Smooth muscle cell (in vitro differentiated cells): ENCODE results near the gene NPTX1. TPM values are rescaled to one million over a fixed set of nuclear protein-coding genes. Genes with fewer than 3 reads are reported as not detected.

ENCODE experiments used
- DNase-seq: peaks from one replicate; lab custom pipeline; 2025; ENCODE audit not compliant: unreplicated experiment; lab: John Stamatoyannopoulos, UW
- H2AFZ ChIP-seq: fragments of 200-600 bp; sonication (generic); 2 replicates; pipeline ENCODE4 v1.6.0; 2016; ENCODE audit warnings: antibody characterized with exemption, low read depth, mild to moderate bottlenecking
- H3F3A ChIP-seq: fragments of 200-600 bp; sonication (generic); 2 replicates; pipeline ENCODE4 v1.6.0; 2017; ENCODE audit warnings: antibody characterized with exemption, low read depth
- H3K27ac ChIP-seq: fragments of 200-600 bp; sonication (generic); 2 replicates; pipeline ENCODE4 v1.5.1; 2016; ENCODE audit warnings: low read depth, mild to moderate bottlenecking
- H3K27me3 ChIP-seq: fragments of 200-600 bp; sonication (generic); 2 replicates; pipeline ENCODE4 v1.6.1; 2016; ENCODE audit warnings: low read depth, mild to moderate bottlenecking
- H3K36me3 ChIP-seq: fragments of 200-600 bp; sonication (generic); 2 replicates; pipeline ENCODE4 v1.5.1; 2016; ENCODE audit warnings: low read depth
- H3K4me1 ChIP-seq: fragments of 200-600 bp; sonication (generic); 2 replicates; pipeline ENCODE4 v1.5.1; 2016; ENCODE audit warnings: low read depth
- H3K4me2 ChIP-seq: fragments of 200-600 bp; sonication (generic); 2 replicates; pipeline ENCODE4 v1.6.0; 2016; ENCODE audit warnings: mild to moderate bottlenecking
- H3K4me3 ChIP-seq: fragments of 200-600 bp; sonication (generic); 2 replicates; pipeline ENCODE4 v1.5.1; 2016; ENCODE audit warnings: mild to moderate bottlenecking
- H3K79me2 ChIP-seq: fragments of 200-600 bp; sonication (generic); 2 replicates; pipeline ENCODE4 v1.6.0; 2016; ENCODE audit warnings: low read depth, mild to moderate bottlenecking
- H3K9ac ChIP-seq: fragments of 200-600 bp; sonication (generic); 2 replicates; pipeline ENCODE4 v1.6.0; 2016; ENCODE audit warnings: low read depth
- H3K9me3 ChIP-seq: fragments of 200-600 bp; sonication (generic); replicated peaks from 2 replicates; pipeline ENCODE4 v1.5.1; 2016; ENCODE audit warnings: low read depth
- H4K20me1 ChIP-seq: fragments of 200-600 bp; sonication (generic); 2 replicates; pipeline ENCODE4 v1.6.0; 2016; ENCODE audit warnings: low read depth
- CTCF ChIP-seq: fragments of 200-600 bp; sonication (generic); IDR thresholded peaks from 2 replicates; pipeline ENCODE4 v1.5.1; 2017; ENCODE audit warnings: borderline replicate concordance, mild to moderate bottlenecking, antibody characterized with exemption; ENCODE audit not compliant: insufficient read depth, poor library complexity, severe bottlenecking
- WGBS: methylation state at CpG from one replicate; pipeline ENCODE4 v1.1.7; 2016; ENCODE audit warnings: low lambda C conversion rate; 5-methylcytosine and 5-hydroxymethylcytosine counted together
- polyA plus RNA-seq: library from polyadenylated mRNA; unstranded; fragments of >200 nt; fragmentation: Nextera tagmentation; extraction: Ambion mirVana; gene quantifications from 2 replicates; pipeline ENCODE4 v1.2.1, GENCODE V29; 2016
- total RNA-seq: library from RNA; depleted of rRNA; stranded (reverse); fragments of >200 nt; gene quantifications from 2 replicates; pipeline ENCODE4 v1.2.3, GENCODE V29; 2014

The NPTX1 gene
- total and polyA plus RNA-seq, 2 experiments from 2014 or later = 1.8 to 5.9 TPM

GRCh38 chr17:80449194-80449929 is 27.0 kb downstream of the NPTX1 start:
- H3K9me3 ChIP-seq = no peaks in the 10 kb centered on the region
- no peak overlapping the region for H3K4me2 ChIP-seq
- 85% methylated on average over 23 of the region's 27 CpGs for WGBS
- no peak overlapping the region for H3K4me3 ChIP-seq
- no peaks in the 10 kb centered on the region for H3K79me2 ChIP-seq
- peaks cover 4% of the 10 kb centered on the region for H3K4me1 ChIP-seq
- H3F3A ChIP-seq = no peaks in the 10 kb centered on the region
- H3K36me3 ChIP-seq = no peaks in the 10 kb centered on the region
- H2AFZ ChIP-seq = no peak overlapping the region
- no peak overlapping the region for H3K9ac ChIP-seq
- H3K27ac ChIP-seq = no peak overlapping the region
- no peak for DNase-seq
- H4K20me1 ChIP-seq = peaks cover 10% of the 10 kb centered on the region
- no peaks in the 10 kb centered on the region for H3K27me3 ChIP-seq
- TF ChIP-seq CTCF = no peak

DNA sequence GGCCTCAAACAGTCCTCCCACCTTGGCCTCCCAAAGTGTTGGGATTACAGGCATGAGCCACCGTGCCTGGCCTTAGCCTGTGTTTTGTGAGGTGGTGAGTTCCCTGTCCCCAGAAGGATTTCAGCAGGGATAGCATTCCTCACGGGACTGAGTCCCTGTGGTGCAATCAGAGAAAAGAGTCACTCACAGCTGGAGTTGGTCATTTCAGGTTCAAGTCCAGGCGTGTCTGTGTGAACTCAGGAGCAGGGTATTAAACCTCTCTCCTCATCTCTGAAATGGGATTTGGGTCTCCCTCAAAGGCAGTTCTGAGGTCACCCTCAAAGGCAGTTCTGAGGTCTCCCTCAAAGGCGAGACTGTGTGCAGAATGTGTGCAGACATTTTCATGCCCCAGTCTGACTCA is 28.6 kb downstream of the NPTX1 start:
- WGBS = 79% methylated on average over 4 of the region's 4 CpGs
- DNase-seq = no peak

DNA sequence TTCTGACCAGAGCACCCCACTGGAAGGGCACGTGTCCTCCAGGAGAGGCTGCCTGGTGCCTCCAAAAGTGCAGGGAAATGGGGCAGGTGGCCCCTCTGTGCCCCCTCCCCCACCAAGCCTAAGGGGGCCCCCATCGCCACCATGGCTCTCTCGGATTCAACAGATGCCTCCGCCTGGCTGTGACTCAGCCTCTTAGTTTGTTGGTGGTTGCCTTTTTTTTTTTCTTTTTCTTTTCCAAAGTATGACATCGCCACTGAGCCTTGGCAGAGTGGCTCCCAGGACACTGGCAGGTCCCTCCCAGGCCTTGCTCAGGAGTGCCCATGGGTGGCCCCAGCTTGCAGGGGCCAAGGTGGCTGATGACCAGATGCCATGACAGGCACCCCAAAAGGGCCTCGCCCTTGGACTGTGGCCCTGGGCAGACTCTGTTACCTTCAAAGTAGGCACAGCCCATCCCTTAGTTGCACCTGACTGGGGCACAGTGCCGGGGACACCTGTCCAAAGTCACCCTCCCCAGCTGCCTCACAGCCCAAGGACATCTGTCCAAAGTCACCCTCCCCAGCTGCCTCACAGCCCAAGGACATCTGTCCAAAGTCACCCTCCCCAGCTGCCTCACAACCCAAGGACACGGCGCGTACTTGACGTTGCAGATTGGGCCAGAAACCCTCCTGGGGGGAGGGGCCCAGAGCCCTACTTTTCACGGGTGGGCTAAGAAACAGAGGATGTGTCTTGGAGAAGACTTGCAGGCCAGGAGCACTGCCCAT is 29.6 kb downstream of the NPTX1 start:
- peaks cover 11% of the 10 kb centered on the region for H3K27me3 ChIP-seq
- no peaks in the 10 kb centered on the region for H3F3A ChIP-seq
- no peak for DNase-seq
- no peak overlapping the region for H2AFZ ChIP-seq
- no peaks in the 10 kb centered on the region for H3K79me2 ChIP-seq
- no peaks in the 10 kb centered on the region for H3K9me3 ChIP-seq
- TF ChIP-seq CTCF = no peak
- no peak overlapping the region for H3K27ac ChIP-seq
- no peak overlapping the region for H3K9ac ChIP-seq
- peaks cover 28% of the 10 kb centered on the region for H4K20me1 ChIP-seq
- H3K4me2 ChIP-seq = no peak overlapping the region
- 61% methylated on average over 12 of the region's 12 CpGs for WGBS
- H3K4me3 ChIP-seq = no peak overlapping the region
- H3K36me3 ChIP-seq = no peaks in the 10 kb centered on the region
- H3K4me1 ChIP-seq = no peaks in the 10 kb centered on the region

More for the DNA sequence above, 28.6 kb downstream of the NPTX1 start:
- Histone ChIP-seq H3K4me1 (no peaks in the 10 kb centered on the region), H2AFZ (no peak overlapping the region), H3K9ac (no peak overlapping the region), H3K79me2 (no peaks in the 10 kb centered on the region), H3F3A (no peaks in the 10 kb centered on the region), H3K4me3 (no peak overlapping the region), H4K20me1 (peaks cover 19% of the 10 kb centered on the region), H3K4me2 (no peak overlapping the region), H3K27me3 (peaks cover 11% of the 10 kb centered on the region), H3K27ac (no peak overlapping the region), H3K9me3 (no peaks in the 10 kb centered on the region), H3K36me3 (no peaks in the 10 kb centered on the region)
- no peak for TF ChIP-seq CTCF
